ENCODE measurements around the gene MYH6.
"Not testable (repeated sequence)": the region's sequence is repeated elsewhere in the genome, so short reads cannot be mapped to it uniquely, and the experiment has no call there.

The MYH6 gene

DNA sequence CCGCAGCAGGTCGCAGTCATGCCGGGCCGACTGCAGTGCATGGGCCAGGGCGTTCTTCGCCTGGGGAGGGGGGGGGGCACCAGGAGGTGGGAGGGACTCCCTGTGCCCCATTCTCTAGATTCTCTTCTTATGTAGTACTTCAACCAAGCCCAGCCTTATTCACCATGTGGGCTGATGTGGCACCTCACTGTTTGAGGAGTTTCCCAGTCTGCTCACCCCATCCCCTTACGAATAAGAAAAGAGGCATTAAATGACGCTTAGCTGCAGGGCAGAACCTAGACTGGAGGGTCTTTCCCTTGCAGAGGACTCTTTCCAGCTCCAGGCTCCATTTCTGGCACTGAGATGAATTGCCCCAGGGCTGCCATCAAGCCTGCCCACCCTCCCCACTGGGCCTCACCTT, 19.1 kb downstream of the MYH6 start:
- TF ChIP-seq CTCF (IDR thresholded peaks at IDR 0.05; ENCODE audit: low read depth, low read length) = no peak
- no peak for DNase-seq (ENCODE audit: extremely low read depth, low read depth)

GRCh38 chr14:23387916-23388882, 19.9 kb downstream of the MYH6 start:
- no peak for TF ChIP-seq CTCF (IDR thresholded peaks at IDR 0.05; ENCODE audit: low read depth, low read length)
- DNase-seq (ENCODE audit: extremely low read depth, low read depth) = no peak

- TF ChIP-seq CTCF (IDR thresholded peaks at IDR 0.05; ENCODE audit: low read depth, low read length) = no peak
- DNase-seq (ENCODE audit: extremely low read depth, low read depth) = no peak
Measured at GRCh38 chr14:23386999-23387398, 21.1 kb downstream of the MYH6 start.

- DNase-seq (ENCODE audit: extremely low read depth, low read depth) = not testable (repeated sequence)
Measured at GRCh38 chr14:23386266-23386657, 21.8 kb downstream of the MYH6 start.

DNA sequence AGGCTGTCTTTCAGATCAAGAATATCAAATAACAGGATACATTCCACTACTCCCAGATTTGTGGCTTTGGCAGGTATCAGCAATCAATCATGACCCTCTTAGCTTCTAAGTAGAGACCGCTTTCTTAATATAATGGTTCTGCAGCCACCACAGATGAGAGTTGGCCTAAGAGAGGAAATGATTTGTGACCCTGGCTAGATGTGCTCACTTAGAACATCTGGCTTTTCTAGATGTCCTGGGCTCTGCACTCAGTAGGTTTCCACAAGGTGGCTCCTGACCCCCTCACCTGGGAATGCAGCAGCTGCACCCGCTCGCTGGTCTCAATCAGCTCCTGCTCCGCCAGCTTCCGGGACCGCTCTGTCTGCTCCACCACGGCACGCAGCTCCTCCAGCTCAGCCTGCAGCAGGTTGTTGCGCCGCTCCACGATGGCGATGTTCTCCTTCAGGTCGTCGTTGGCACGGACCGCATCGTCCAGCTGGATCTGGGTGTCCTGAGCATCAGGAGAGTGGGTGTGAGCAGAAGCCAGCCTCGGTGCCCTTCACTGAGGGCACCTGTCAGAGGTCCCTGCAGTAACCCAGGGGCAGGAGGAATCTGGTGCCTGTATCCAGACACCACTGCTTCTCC, 22.3 kb downstream of the MYH6 start:
- no peak for DNase-seq (ENCODE audit: extremely low read depth, low read depth)
- no peak for TF ChIP-seq CTCF (IDR thresholded peaks at IDR 0.05; ENCODE audit: low read depth, low read length)

- DNase-seq (ENCODE audit: extremely low read depth, low read depth) = no peak
- TF ChIP-seq CTCF (IDR thresholded peaks at IDR 0.05; ENCODE audit: low read depth, low read length) = no peak
Measured at GRCh38 chr14:23385244-23385641, 22.8 kb downstream of the MYH6 start.

- DNase-seq (ENCODE audit: extremely low read depth, low read depth) = no peak
- TF ChIP-seq CTCF (IDR thresholded peaks at IDR 0.05; ENCODE audit: low read depth, low read length) = no peak
Measured at GRCh38 chr14:23384364-23385080, 23.6 kb downstream of the MYH6 start.

All from AG09319 (cell line).